GM18870 (cell line): ENCODE measurements around the gene PSORS1C2.
"Not testable (repeated sequence)": the region's sequence is repeated elsewhere in the genome, so short reads cannot be mapped to it uniquely, and the experiment has no call there.

Experiments
- ATAC-seq: cut with Tn5 transposase; IDR thresholded peaks from one replicate; pipeline ENCODE4 v1.9.1; 2021; ENCODE audit warnings: moderate library complexity; ENCODE audit not compliant: unreplicated experiment

PSORS1C2 gene

DNA sequence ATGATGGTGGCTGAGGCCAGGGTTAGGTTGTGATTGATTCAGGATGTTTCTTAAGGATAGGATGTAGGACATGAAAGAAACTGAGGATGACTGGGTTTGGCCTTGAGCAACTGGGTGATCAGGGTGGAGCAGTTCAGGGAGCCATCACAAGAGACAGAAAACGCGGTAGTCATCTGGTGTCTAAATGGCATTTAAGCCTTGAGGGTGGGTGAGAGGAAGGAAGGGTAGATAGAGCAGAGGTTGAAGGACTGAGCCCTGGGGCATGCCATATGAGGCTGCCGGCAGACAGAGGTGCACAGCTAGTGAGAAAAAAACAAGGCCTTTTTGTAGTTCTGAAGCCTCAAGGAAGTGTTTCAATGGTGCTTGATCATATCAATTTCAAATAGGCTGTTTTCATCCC lies 29.7 kb upstream of the PSORS1C2 start:
- no peak for ATAC-seq

DNA sequence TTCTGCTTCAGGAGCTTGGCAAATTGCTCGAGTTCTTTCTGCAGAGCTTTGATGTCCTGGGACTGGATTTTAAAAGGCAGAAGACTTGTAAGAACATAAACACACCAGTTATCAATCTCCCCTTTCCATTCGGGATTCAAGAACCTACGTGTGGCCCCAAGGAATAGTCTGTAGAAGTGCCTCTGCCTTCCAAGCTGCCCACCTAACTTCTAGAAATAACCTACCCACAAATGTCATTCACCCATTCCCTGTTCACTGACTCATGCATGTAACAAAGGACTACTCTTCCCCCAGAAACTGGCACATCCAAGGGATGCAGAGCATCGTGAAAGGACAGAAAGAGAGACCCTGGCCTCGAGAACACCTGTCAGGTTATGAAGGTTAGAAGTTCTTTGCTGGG lies 27.1 kb upstream of the PSORS1C2 start:
- ATAC-seq: no peak

DNA sequence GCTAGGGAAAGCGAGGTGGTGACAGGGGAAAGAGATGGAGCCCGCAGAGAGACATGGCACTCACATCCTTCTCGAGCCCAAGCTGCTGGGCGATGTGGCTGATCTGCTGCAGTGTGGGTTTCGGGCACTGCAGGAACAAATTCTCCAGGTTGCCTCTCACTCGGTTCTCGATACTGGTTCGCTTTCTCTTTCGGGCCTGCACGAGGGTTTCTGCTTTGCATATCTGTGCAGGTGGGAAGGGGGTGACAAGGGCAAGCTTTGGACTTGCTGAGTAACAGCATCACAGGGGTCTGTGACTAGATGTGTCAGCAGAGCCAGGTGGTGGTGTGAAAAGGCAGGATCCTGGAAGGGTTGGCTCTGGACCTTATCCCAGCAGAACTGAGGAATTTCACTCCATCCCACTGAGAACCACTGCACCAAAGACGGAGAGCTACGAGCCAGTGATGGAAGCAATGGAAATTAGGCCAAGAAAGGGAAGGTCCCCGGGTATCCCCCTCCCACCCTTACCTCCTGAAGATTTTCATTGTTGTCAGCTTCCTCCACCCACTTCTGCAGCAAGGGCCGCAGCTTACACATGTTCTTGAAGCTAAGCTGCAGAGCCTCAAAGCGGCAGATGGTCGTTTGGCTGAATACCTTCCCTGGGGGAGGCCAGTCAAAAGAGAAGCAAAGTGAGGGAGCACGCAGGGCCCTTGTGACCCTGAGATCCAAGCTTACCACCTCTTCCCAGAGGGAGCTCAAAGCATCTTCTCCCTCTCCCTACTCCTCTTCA lies 26.4 kb upstream of the PSORS1C2 start:
- not testable (repeated sequence) for ATAC-seq

DNA sequence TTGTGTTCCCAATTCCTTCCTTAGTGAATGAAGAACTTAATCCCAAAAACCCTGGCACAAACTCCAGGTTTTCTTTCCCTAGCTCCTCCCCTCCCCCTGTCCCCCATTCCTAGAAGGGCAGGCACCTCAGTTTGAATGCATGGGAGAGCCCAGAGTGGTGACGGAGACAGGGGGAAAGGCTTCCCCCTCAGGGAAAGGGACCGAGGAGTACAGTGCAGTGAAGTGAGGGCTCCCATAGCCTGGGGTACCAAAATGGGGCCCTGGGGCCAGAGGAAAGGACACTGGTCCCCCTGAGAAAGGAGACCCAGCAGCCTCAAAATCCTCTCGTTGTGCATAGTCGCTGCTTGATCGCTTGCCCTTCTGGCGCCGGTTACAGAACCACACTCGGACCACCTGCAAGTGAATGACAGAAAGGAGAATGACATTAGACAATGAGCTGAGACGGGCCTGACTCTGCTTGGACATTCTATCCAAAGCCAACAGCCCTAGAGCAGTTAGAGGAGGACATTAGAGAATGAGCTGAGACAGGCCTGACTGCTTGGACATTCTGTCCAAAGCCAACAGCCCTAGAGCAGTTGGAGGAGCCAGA lies 25.7 kb upstream of the PSORS1C2 start:
- not testable (repeated sequence) for ATAC-seq

DNA sequence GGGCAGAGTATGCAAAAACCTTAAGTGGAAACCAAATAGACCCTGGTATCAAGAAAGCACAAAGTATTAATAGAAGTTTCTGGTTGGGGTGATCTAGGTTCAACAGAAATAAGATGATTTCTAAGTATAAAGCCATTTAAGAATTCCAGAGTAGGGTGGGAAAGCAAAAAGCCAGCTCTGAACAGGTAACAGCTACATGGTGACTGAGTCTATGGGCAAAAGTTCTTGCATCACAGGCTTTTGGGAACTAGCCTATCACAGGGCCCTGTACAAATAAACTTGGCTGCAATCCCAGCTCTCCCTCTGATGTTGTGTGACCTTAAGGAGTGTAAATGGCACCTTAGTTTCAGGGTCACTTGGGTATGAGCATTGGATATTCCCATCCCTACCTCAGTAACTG lies 25.1 kb upstream of the PSORS1C2 start:
- ATAC-seq: no peak

DNA sequence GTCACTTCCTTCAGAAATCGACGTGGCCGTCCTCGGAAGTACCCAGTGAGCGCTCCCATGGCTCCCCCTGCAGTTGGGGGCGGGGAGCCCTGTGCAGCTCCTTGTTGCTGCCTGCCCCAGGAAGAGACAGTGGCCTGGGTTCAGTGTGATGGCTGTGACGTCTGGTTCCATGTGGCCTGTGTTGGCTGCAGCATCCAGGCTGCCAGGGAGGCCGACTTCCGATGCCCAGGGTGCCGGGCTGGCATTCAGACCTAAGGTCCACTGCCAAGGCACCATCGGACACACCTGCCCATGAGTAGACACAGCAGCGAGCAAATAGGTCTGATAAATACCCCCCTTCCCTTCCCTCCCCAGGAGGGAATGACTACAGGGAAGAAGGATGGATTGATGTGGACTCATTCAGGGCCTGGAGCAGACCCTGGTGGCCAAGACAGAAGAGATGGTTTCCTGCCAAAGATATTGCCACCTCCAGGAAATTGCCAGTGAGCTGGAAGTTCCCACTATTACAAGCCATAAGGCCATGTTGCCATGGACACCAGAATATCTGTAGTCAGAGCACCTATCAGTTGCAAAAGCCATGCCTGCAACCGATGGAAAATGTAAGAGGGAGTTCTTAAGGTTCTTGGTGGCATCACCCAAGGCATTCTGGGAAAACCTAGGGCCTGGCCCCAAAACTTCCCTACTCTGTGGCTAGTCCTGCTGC lies 23.7 kb upstream of the PSORS1C2 start:
- ATAC-seq: no peak

DNA sequence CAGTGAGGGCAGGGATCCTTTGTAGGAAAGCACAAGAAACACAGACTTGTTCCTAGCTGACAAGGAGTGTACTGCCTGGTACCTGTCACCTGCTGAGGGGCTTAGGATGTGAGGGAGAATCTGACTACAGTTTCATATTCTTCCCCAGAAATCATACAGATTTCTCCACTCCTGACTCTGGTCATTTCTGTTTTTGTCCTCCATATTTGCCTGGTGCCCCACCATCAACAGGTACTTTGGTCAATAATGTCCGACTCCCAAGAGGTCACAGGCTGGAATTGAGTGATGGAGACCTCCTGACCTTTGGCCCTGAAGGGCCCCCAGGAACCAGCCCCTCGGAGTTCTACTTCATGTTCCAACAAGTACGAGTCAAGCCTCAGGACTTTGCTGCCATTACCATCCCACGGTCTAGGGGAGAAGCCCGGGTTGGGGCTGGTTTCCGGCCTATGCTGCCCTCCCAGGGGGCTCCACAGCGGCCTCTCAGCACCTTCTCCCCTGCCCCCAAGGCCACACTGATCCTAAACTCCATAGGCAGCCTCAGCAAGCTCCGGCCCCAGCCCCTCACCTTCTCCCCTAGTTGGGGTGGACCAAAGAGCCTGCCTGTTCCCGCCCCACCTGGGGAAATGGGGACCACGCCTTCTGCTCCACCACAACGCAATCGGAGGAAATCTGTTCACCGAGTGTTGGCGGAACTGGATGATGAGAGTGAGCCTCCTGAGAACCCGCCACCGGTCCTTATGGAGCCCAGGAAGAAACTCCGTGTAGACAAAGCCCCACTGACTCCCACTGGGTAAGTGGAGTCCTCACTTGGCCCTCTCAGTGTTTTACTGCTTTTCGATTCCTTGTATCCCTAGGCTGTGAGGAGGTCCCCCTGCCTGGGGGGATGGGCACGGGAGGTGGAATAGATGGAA lies 22.6 kb upstream of the PSORS1C2 start:
- ATAC-seq: no peak

DNA sequence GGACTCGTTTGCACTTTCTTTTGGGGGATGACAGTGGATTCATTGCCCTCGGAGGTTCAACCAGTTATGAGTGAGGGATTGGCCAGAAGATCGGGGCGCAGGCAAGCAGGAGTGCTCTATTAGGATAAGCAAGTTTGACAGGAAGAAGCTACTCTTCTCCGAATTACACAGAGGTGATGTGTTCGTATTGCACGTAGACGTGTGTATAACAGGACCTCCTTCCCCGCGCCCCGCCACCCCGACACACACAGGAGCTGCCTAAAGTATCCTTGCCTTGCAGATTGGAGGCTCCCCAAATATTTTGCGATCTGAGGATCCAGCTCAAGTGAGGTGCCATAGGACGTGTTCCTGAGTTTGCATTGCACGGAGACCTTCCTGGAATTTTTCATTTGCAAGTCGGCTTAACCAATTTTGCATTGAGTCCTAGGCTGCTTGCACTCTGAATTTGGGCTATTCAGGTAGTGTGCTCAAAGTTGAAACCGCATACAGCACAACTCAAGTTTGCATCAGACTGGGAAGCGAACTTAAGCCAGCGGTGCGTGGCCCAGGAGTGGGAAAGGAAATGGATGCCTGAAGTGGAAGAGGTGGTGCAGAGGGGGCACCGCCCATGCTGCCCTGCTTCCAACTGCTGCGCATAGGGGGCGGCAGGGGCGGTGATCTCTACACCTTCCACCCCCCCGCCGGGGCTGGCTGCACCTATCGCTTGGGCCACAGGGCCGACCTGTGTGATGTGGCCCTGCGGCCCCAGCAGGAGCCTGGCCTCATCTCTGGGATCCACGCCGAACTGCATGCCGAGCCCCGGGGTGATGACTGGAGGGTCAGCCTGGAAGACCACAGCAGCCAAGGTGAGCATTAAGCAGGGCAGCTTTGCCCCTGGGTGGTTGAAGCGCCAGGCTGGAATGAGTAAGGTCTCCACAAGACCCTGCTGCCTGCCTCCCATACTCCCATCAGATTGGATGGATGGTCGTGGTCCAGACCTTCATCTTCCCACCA lies 20.3 kb upstream of the PSORS1C2 start:
- ATAC-seq: no peak

DNA sequence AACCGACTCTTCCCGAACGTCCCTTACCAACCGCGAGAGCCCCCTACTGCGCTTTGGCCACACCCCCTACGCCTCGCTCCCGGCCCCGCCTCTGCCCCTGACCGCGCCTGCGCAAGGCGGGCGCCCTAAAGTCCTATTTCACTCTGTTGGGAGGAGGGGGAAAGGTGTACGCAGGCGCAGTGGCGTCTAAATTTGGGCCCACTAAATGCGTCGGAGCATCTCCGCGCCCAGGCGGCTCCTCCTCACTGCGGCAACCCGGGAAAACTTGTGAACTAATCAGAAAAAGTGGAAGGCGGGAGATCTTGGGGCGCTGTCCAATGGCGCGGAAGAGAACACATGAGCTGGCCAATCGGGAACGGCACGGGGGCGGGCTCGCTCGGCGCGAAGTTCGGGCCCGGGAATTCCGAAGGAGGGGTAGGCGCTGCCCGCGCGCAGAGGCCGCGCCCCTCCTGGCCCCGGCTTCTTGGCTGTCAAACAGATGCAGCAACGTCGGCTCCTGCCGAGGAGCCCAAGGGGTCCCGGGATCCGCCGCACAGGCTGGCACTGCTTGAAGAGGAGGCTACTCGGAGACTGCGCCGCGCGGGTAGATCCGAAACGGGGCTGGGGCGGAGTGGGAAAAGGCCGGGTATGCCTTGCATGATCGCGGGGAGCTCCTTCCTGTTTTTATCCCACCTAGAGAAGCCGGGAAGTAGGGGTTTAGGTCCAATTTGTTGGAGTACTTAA lies 19.4 kb upstream of the PSORS1C2 start, which contains the start of gene TCF19:
Gene TCF19, plus strand, starts transcription at position 450 of the 723 bp plus-strand sequence. CDS start 881 bp downstream, outside the sequence.
- ATAC-seq: peak; percentile 94

DNA sequence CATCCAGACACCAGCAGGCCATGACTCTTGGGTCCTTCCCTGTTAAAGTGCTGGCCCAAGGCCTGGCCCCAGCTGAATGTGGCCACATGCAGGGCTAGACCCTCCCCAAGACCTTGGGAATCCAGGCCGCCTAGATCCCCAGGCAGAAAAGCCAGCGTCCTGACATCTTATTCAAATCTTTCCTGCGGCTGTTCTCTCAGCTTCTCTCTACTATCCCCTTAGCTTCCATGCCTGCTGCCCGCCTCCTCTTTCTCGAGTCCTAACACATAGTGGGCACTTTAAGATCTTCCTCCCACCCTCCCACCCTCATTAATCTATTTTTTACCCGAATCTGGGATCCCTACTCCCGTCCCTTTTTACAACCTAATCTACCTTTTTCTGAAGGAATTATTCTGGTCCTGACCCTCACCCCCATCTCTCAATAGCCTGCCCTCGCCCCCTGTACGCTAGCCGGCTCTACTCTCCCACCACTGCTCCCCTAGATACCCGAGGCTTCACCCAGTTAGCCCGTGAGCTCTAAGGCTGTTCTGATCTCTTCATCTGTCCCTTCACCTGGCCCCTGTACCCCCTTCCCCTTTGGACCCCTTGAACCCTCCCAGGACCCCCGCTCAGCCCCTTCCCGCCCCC lies 18.8 kb upstream of the PSORS1C2 start, which contains the start of gene CCHCR1:
Gene CCHCR1, minus strand, starts transcription at position 290 of the 627 bp plus-strand sequence. Its CDS starts 202 bp downstream, at position 88.
- no peak for ATAC-seq

DNA sequence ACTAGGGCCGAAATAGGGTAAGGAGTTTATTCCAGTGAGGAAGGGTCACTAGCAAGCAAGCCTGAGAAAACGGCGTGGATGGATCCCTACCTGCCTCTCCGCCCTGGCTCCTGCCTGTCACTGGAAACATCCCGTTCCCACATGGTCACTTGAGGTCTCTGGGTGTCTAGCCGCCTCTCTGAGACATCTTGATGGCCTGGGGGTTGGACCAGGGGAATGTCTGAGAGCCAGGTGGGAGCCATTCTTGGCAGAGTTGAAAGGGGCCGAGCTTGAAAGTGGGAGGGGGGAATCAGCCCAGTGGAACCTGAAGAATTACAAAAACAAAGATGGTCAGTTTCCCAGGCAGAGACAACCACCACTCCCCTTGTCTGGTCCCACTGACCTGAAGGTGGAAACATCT lies 17.8 kb upstream of the PSORS1C2 start:
- no peak for ATAC-seq

DNA sequence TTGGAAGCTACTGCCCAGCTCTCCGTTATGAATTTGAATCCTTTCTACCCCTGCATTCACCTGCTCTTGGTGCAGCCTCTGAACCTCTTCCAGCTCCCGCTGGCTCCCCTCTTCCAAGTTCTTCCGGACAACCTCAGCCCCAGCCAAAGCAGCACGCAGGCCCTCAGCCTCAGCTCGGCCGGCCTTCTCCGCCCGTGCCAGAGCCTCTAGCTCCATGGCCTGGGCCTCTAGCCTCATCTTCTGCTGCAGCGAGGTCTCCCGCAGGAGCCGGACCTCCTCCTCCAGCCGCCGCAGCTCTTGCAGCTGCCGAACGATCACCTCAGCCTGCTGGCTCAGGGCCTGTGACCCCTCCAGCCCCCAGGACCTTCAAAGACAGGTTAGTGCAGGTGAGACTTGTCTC lies 15.6 kb upstream of the PSORS1C2 start:
- ATAC-seq: no peak

DNA sequence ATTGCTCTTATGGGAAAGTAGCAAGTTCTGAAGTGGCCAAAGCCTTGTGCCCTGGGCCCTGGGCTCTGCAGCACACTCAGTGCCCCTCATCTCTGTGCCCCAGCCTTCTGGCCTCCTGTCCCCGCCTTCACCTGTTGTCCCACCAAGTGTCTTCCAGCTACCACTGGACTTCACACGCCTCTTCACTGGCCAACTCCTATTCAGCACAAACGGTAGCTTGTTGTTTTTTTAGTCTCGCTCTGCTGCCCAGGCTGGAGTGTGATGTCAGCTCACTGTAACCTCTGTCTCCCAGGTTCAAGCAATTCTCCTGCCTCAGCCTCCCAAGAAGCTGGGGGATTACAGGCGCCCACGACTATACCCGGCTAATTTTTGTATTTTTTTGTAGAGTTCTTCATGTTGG lies 13.9 kb upstream of the PSORS1C2 start:
- ATAC-seq: no peak

DNA sequence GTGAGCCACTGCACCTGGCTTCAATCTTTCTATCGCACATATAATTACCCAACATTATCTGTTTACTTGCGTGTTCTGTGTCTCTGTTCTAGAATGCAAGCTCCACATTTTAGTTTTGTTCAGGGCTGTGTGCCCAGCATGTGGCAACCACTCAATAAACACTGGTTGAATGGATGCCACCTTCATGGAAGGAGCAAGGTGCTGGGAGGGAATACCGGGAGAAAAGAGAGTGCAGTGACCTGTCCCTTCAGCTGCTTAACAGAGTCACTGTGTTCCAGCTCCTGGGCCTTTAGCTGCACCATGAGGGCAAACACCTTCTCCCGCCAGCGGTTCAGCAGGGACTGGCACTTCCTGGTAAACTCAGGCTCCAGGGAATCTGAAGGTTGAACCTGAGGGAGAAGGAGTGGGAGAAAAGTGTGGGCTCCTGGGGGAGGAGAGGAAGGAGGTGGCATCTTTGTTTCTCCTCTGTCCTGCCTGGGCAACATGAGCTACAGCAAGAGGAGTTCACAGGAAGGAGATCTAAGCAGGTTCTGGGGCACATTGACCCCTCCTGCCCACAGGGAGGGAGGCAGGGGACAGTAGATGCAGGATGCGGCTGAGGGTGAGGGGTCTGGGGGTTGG lies 11.1 kb upstream of the PSORS1C2 start:
- ATAC-seq: no peak

DNA sequence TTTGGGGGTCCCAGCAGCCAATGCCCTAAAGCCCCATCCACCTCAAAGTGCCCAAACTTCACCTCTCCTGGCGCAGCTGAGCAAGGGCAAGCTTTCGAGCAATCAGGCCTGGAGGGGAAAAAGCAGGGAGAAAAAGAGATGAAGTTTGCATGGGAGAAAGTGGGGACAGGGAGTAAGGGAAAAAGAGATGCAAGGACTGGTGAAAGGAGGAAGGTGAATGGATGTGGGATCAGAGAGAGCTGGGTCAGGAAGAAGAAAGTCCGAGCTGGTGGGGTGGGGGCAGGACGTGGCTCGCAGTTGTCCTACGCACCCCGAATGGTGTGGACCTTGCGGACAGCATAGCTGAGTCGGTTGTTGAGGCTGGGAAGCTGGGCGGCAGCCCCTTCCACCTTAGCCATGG lies 6.5 kb upstream of the PSORS1C2 start:
- ATAC-seq: no peak

DNA sequence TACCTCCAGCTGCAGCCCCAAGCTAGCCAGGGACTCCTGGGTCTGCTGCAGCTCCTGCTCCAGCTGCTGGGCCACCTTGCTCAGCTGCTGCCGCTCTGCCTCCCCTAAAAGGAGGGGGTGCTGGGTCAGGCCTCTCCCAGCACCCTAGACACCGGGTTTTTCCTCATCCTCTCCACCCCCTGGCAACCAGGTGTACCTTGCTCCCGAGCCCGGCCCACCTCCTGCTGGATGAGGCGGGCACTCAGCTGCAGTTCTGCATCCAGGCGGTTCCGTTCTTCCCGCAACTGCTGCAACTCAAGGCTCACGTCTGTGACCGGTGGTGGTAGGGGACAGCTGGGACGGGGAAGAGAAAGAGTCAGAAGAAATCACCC lies 6.1 kb upstream of the PSORS1C2 start:
- no peak for ATAC-seq

DNA sequence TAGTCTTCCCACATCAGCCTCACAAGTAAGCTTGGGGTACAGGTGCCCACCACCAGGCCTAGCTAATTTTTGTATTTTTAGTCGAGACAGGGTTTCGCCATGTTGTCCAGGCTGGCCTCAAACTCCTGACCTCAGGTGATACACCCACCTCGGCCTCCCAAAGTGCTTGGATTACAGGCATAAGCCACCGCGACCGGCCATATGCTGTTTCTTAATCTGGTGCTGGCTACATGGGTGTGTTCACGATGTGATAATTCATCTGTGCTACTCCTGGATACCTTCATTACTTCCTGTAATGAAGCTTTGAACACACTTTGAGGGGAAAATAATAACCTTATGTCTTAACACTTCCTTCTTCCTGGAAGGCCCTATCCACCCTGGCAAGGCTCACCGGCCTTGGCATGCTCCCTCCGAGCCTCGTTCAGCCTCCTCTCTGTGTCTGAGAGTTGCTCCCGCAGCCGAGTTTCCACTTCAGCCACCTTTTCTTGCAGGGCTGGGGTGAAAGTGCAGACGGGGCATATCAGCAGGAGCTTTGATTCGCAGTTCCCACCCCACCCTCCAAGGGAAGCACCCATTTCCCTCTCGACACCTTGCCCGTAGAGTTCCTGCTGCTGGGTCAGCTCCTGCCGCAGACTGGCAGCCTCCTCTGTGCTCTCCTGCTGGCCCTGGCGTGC lies 5.6 kb upstream of the PSORS1C2 start:
- no peak for ATAC-seq

DNA sequence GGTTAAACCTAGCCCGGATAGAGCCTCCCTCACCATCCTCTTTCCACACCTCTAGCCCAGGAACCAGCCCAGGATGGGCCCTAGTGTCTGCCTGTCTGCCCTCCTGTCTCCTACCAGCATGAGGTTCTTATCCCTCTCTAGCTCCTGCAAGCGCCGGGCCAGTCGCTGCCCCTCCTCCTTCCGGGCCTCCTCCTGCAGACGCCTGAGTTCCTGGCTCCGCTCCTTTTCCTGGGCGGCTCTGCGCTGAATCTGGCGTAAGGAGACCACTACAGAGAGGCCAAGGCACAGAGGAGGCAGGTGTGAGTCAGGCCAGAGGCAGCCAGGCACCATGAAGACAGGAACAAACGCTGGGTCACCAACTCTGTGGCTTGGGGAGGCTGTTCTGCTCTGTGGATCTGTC lies 4.3 kb upstream of the PSORS1C2 start:
- no peak for ATAC-seq
